ENCODE results near the gene CACNA1D.

DNA sequence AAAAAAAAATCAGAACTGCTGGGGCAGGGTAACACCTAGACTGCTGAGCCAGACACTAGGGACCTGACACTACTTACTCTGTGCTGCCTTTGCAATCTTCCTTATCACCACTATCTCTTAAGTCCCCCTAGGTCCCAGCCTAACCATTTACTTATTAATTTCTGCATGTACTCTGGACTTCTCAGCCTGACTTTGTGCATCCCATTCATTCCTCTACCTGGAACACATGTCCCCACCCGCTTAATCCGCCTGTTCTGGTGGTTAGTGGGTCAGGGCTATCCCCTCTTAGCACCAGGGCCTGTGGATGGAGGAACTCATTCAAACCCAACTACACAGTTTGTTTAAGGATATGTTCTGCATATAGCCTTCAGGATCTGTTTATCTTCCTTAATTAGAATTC lies 5.0 kb upstream of the CACNA1D start:
- no peak for TF ChIP-seq CTCF (IDR thresholded peaks at IDR 0.05)
- no peak for TF ChIP-seq ZFX (IDR thresholded peaks at IDR 0.05; ENCODE audit: borderline replicate concordance)
